K562 (cell line): ENCODE measurements around the gene RGS17. TPM values are rescaled to one million over a fixed set of nuclear protein-coding genes. Genes with fewer than 3 reads are reported as not detected.

Source experiments
- ATAC-seq: fragments of 200-7000 bp; cut with Tn5 transposase; 3 replicates; pipeline ENCODE4 v1.9.1; 2020; ENCODE audit warnings: moderate library complexity
- BruUV-seq: library from RNA; stranded (reverse); fragments of 400-500 nt; replicated peaks from 2 replicates; lab custom pipeline; 2021; lab: Mats Ljungman, UMichigan
- CTCF ChIA-PET: fragments of 300-600 bp; formaldehyde crosslinking; extraction: SDS; loops from one replicate; lab custom pipeline; 2021; ENCODE audit warnings: low intra/inter-chr PET ratio; lab: Yijun Ruan, JAX
- POLR2A ChIA-PET: fragments of 300-600, 350-650 bp; sonication (Branson Sonifier 250); formaldehyde crosslinking; extraction: SDS; loops from one replicate; lab custom pipeline; 2021; ENCODE audit warnings: antibody characterized with exemption, inconsistent platforms; lab: Yijun Ruan, JAX
- DNase-seq, 4 experiments: peaks; one replicate each; pipeline versions ENCODE4 v3.0.0 to v3.0.0-alpha.2; 2011 to 2018; ENCODE audit warnings: low spot score in 3 of 4, mixed read lengths in 3 of 4; ENCODE audit errors: extremely low read depth in 1 of 4
- FAIRE-seq: peaks from 2 replicates; lab custom pipeline; 2011; peaks lifted over from hg19 to GRCh38; lab: Jason Lieb, UNC
- H2AFZ ChIP-seq: 2 replicates; pipeline ENCODE4 v1.6.0; 2011; ENCODE audit warnings: low read depth, low read length, control low read depth, inconsistent platforms
- H3K27ac ChIP-seq: fragments of 200-600 bp; 3 replicates; pipeline ENCODE4 v1.8.0; 2011; ENCODE audit warnings: low read depth, mild to moderate bottlenecking, control low read depth, inconsistent platforms, low read length, moderate library complexity, mixed read lengths; ENCODE audit errors: extremely low read depth
- H3K27me3 ChIP-seq, 2 experiments: fragments of 300-600 bp in 1 of 2; 2 replicates in 1 of 2; 3 replicates in 1 of 2; pipeline versions ENCODE4 v1.6.0 to v1.8.0; 2011; ENCODE audit warnings: inconsistent platforms in 2 of 2, low read length in 2 of 2, mild to moderate bottlenecking in 1 of 2, mixed read lengths in 1 of 2, moderate library complexity in 1 of 2; ENCODE audit not compliant: control insufficient read depth in 2 of 2, insufficient read depth in 2 of 2
- H3K36me3 ChIP-seq: fragments of 300-600 bp; 3 replicates; pipeline ENCODE4 v1.8.0; 2011; ENCODE audit warnings: mild to moderate bottlenecking, low read length, inconsistent platforms; ENCODE audit not compliant: control insufficient read depth, insufficient read depth
- H3K4me1 ChIP-seq, 2 experiments: fragments of 200-600 bp in 1 of 2; replicated peaks in 1 of 2; 2 replicates in 1 of 2; 3 replicates in 1 of 2; pipeline versions ENCODE4 v1.5.1 to v1.8.0; 2011; ENCODE audit warnings: inconsistent platforms in 2 of 2, low read length in 2 of 2, mild to moderate bottlenecking in 1 of 2, mixed read lengths in 1 of 2, moderate library complexity in 1 of 2; ENCODE audit not compliant: control insufficient read depth in 2 of 2, insufficient read depth in 2 of 2
- H3K4me2 ChIP-seq: 2 replicates; pipeline ENCODE4 v1.6.1; 2011; ENCODE audit warnings: low read length, control low read depth, inconsistent platforms, mixed read lengths; ENCODE audit not compliant: insufficient read depth
- H3K4me3 ChIP-seq: fragments of 200-600 bp; sonication (generic), shearing (Covaris generic); 2 replicates; pipeline ENCODE4 v1.5.1; 2016; ENCODE audit warnings: control low read depth, inconsistent platforms
- H3K79me2 ChIP-seq: fragments of 200-600 bp; 3 replicates; pipeline ENCODE4 v1.8.0; 2011; ENCODE audit warnings: low read length, inconsistent platforms; ENCODE audit not compliant: control insufficient read depth, insufficient read depth
- H3K9ac ChIP-seq, 2 experiments: 2 replicates each; pipeline versions ENCODE4 v1.6.0 to v1.6.1; 2011; ENCODE audit warnings: low read depth in 2 of 2, low read length in 2 of 2, control low read depth in 1 of 2, inconsistent platforms in 1 of 2, mild to moderate bottlenecking in 1 of 2, mixed read lengths in 1 of 2; ENCODE audit not compliant: insufficient read depth in 1 of 2
- H3K9me1 ChIP-seq: one replicate; pipeline ENCODE4 v1.6.0; 2011; ENCODE audit warnings: inconsistent platforms, mild to moderate bottlenecking, low read length, moderate library complexity; ENCODE audit not compliant: control insufficient read depth, insufficient read depth
- H3K9me3 ChIP-seq: replicated peaks from 2 replicates; pipeline ENCODE4 v1.5.1; 2011; ENCODE audit warnings: low read depth, low read length, inconsistent platforms; ENCODE audit not compliant: control insufficient read depth, insufficient read depth
- H4K20me1 ChIP-seq: replicated peaks from 2 replicates; pipeline ENCODE4 v1.6.1; 2011; ENCODE audit warnings: low read length, inconsistent platforms, mixed read lengths; ENCODE audit not compliant: control insufficient read depth, insufficient read depth
- FOXA3 ChIP-seq, 2 experiments: fragments of 450-650 bp in 1 of 2; sonication (generic) in 1 of 2; formaldehyde crosslinking; IDR thresholded peaks in 1 of 2; conservative IDR thresholded peaks in 1 of 2; 2 replicates each; pipeline versions ENCODE4 v1.4.0 to v1.8.0; 2020 to 2022; ENCODE audit warnings: mild to moderate bottlenecking in 2 of 2, missing genetic modification reagents in 1 of 2
- GATAD2B ChIP-seq: fragments of 450-650 bp; IDR thresholded peaks from 2 replicates; pipeline ENCODE4 v1.6.1; 2017; ENCODE audit warnings: mild to moderate bottlenecking, borderline replicate concordance
- MEIS2 ChIP-seq: fragments of 450-650 bp; IDR thresholded peaks from 2 replicates; pipeline ENCODE4 v1.6.1; 2014; ENCODE audit warnings: mild to moderate bottlenecking; ENCODE audit not compliant: partially characterized antibody
- MTA1 ChIP-seq: fragments of 450-650 bp; IDR thresholded peaks from 2 replicates; pipeline ENCODE4 v1.6.1; 2017; ENCODE audit warnings: borderline replicate concordance
- SMARCB1 ChIP-seq: IDR thresholded peaks from 2 replicates; pipeline ENCODE4 v1.6.1; 2011; ENCODE audit warnings: improper control_type of control experiment, low read depth; ENCODE audit not compliant: insufficient read length
- SMARCE1 ChIP-seq: fragments of 450-650 bp; IDR thresholded peaks from 2 replicates; pipeline ENCODE4 v1.7.1; 2016; ENCODE audit warnings: mild to moderate bottlenecking
- TAF9B ChIP-seq: fragments of 450-650 bp; IDR thresholded peaks from 2 replicates; pipeline ENCODE4 v1.6.1; 2018; ENCODE audit warnings: mild to moderate bottlenecking; ENCODE audit not compliant: partially characterized antibody
- TBP ChIP-seq: optimal IDR thresholded peaks from 2 replicates; pipeline ENCODE3; 2011; ENCODE audit warnings: low read depth, low read length, improper control_type of control experiment
- ZBTB17 ChIP-seq: fragments of 450-650 bp; formaldehyde crosslinking; IDR thresholded peaks from 2 replicates; pipeline ENCODE4 v1.4.0; 2020; ENCODE audit warnings: mild to moderate bottlenecking
- ZNF318 ChIP-seq, 2 experiments: fragments of 450-650 bp; IDR thresholded peaks; 2 replicates each; pipeline ENCODE4 v1.6.1; 2016; ENCODE audit warnings: mild to moderate bottlenecking in 2 of 2, borderline replicate concordance in 1 of 2, low read depth in 1 of 2, moderate library complexity in 1 of 2
- WGBS: fragments of 100-300 bp; shearing (Covaris generic); methylation state at CpG from one replicate; pipeline ENCODE4 v1.1.6; 2016; ENCODE audit warnings: low coverage, mixed read lengths; ENCODE audit not compliant: insufficient coverage; ENCODE audit errors: missing lambda C conversion rate; 5-methylcytosine and 5-hydroxymethylcytosine counted together
- in situ Hi-C: fragments of 300-500 bp; cut with MboI; formaldehyde crosslinking; loops from 4 replicates; pipeline ENCODE4 v1.15.0; 2018; ENCODE audit warnings: inconsistent platforms, mixed read lengths
- intact Hi-C: fragments of 100-400 bp; cut with micrococcal nuclease; formaldehyde crosslinking; loops from 2 replicates; pipeline ENCODE4 v1.14.2; 2022
- polyA plus RNA-seq, 8 experiments: library from polyadenylated mRNA; depleted of rRNA in 4 of 8; stranded (reverse) in 5 of 8; unstranded in 3 of 8; fragments of >200 nt; fragmentation: Nextera tagmentation in 2 of 8; fragmentation: Illumina TruSeq in 1 of 8; extraction: Ambion mirVana in 2 of 8; extraction: Trizol in 1 of 8; gene quantifications; 2 replicates each; pipeline versions ENCODE4 v1.2.1 to v1.2.3, GENCODE V29; 2011 to 2014; ENCODE audit warnings: inconsistent platforms in 1 of 8, missing spikeins in 1 of 8
- total RNA-seq, 7 experiments: library from RNA; depleted of rRNA in 6 of 7; stranded (reverse); fragments of >200 nt in 6 of 7; fragmentation: Illumina TruSeq in 2 of 7; extraction: Trizol in 2 of 7; gene quantifications; 2 replicates each; pipeline versions ENCODE4 v1.2.1 to v1.2.3, GENCODE V29; 2011 to 2021; ENCODE audit warnings: low replicate concordance in 1 of 7
- TF ChIP-seq, protein P1 (sequence below): fragments of 250-450 bp; sonication (Bioruptor Pico); IDR thresholded peaks from 2 replicates; pipeline ENCODE4 v1.8.0; 2021; ENCODE audit warnings: moderate library complexity, mild to moderate bottlenecking, inconsistent platforms
- TF ChIP-seq, protein P2 (sequence below): sonication (generic); formaldehyde crosslinking; IDR thresholded peaks from 2 replicates; pipeline ENCODE4 v1.8.0; 2023; ENCODE audit warnings: mild to moderate bottlenecking, missing genetic modification reagents

The RGS17 gene
- total and polyA plus RNA-seq, 9 of the 15 experiments (the other 6 are each of a cell fraction or from before 2014, with no cell fraction given): 0.01 to 0.14 (median 0.08) TPM; not detected in 6

GRCh38 chr6:153135681-153136080, 4.6 kb upstream of the RGS17 start:
- in situ Hi-C loops: no loop called here
- POLR2A ChIA-PET: no interaction called here
- BruUV-seq: no TSS peak

More at GRCh38 chr6:153135681-153136080, 4.6 kb upstream of the RGS17 start:
- intact Hi-C loops: no loop called here
- CTCF ChIA-PET: no interaction called here
- no peaks in the 10 kb centered on the region for H3K9me3 ChIP-seq
- no peak overlapping the region for H3K27ac ChIP-seq
- no peaks in the 10 kb centered on the region for H3K36me3 ChIP-seq
- H3K27me3 ChIP-seq: no peaks in the 10 kb centered on the region
- DNase-seq (no peak), FAIRE-seq (no peak), ATAC-seq (no peak)
- H3K4me3 ChIP-seq: no peak overlapping the region
- no peaks in the 10 kb centered on the region for H3K79me2 ChIP-seq
- H2AFZ ChIP-seq: no peak overlapping the region
- H3K9ac ChIP-seq: no peak overlapping the region
- no peaks in the 10 kb centered on the region for H4K20me1 ChIP-seq
- H3K4me1 ChIP-seq: peaks cover 0 to 3% of the 10 kb centered on the region in 2 experiments; a peak in 2 of 5 replicates
- 7% methylated on average over 2 of the region's 2 CpGs for WGBS
- no peak for TF ChIP-seq FOXA3 (CRISPR knock-in tag; conservative IDR thresholded peaks at IDR 0.05 in 1 of 2, IDR thresholded peaks at IDR 0.05 in 1 of 2)
- no peak for TF ChIP-seq TBP
- TF ChIP-seq ZBTB17: no peak
- TF ChIP-seq, protein P1, sequence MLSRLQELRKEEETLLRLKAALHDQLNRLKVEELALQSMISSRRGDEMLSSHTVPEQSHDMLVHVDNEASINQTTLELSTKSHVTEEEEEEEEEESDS (CRISPR knock-in tag): no peak
- no peak for TF ChIP-seq SMARCE1
- no peak for TF ChIP-seq TAF9B
- TF ChIP-seq MEIS2: no peak
- TF ChIP-seq MTA1: no peak
- no peak for TF ChIP-seq SMARCB1
- TF ChIP-seq ZNF318 (IDR thresholded peaks at IDR 0.05; ENCODE audit: borderline replicate concordance in 1 of 2, low read depth in 1 of 2): no peak
- TF ChIP-seq GATAD2B: no peak
- TF ChIP-seq, protein P2, sequence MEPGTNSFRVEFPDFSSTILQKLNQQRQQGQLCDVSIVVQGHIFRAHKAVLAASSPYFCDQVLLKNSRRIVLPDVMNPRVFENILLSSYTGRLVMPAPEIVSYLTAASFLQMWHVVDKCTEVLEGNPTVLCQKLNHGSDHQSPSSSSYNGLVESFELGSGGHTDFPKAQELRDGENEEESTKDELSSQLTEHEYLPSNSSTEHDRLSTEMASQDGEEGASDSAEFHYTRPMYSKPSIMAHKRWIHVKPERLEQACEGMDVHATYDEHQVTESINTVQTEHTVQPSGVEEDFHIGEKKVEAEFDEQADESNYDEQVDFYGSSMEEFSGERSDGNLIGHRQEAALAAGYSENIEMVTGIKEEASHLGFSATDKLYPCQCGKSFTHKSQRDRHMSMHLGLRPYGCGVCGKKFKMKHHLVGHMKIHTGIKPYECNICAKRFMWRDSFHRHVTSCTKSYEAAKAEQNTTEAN (CRISPR knock-in tag): no peak
- H3K4me2 ChIP-seq: no peak overlapping the region
- H3K9me1 ChIP-seq: no peaks in the 10 kb centered on the region
